MM.1S (cell line): ENCODE results near the gene TFDP1.

Experiments used
- DNase-seq: peaks from one replicate; pipeline ENCODE4 v3.0.0-alpha.2; 2015
- H2AFZ ChIP-seq: fragments of 300-600 bp; sonication (generic); 2 replicates; pipeline ENCODE4 v1.6.0; 2016; ENCODE audit warnings: antibody characterized with exemption, low read length
- H3F3A ChIP-seq: fragments of 300-600 bp; sonication (generic); 2 replicates; pipeline ENCODE4 v1.6.1; 2016; ENCODE audit warnings: mild to moderate bottlenecking, antibody characterized with exemption, low read length, moderate library complexity, mixed read lengths; ENCODE audit not compliant: insufficient read depth
- H3K27ac ChIP-seq: fragments of 300-600 bp; sonication (generic); 2 replicates; pipeline ENCODE4 v1.5.1; 2016; ENCODE audit warnings: mild to moderate bottlenecking, low read length
- H3K27me3 ChIP-seq: fragments of 300-600 bp; sonication (generic); replicated peaks from 2 replicates; pipeline ENCODE4 v1.6.0; 2016; ENCODE audit warnings: low read length; ENCODE audit not compliant: insufficient read depth
- H3K36me3 ChIP-seq: fragments of 300-600 bp; sonication (generic); replicated peaks from 2 replicates; pipeline ENCODE4 v1.6.1; 2016; ENCODE audit warnings: mild to moderate bottlenecking, low read length, mixed read lengths; ENCODE audit not compliant: insufficient read depth
- H3K4me1 ChIP-seq: fragments of 300-600 bp; sonication (generic); 2 replicates; pipeline ENCODE4 v1.6.1; 2016; ENCODE audit warnings: low read length, mixed read lengths
- H3K4me2 ChIP-seq: fragments of 300-600 bp; sonication (generic); 2 replicates; pipeline ENCODE4 v1.6.0; 2016; ENCODE audit warnings: low read depth, low read length
- H3K4me3 ChIP-seq: fragments of 300-600 bp; sonication (generic); 2 replicates; pipeline ENCODE4 v1.5.1; 2016; ENCODE audit warnings: low read length, mixed read lengths
- H3K79me2 ChIP-seq: fragments of 300-600 bp; sonication (generic); 2 replicates; pipeline ENCODE4 v1.6.1; 2016; ENCODE audit warnings: mixed run types, low read length, mixed read lengths
- H3K9ac ChIP-seq: fragments of 300-600 bp; sonication (generic); 2 replicates; pipeline ENCODE4 v1.6.1; 2016; ENCODE audit warnings: low read length, mixed read lengths
- H3K9me2 ChIP-seq: fragments of 300-600 bp; sonication (generic); replicated peaks from 2 replicates; pipeline ENCODE4 v1.6.1; 2016; ENCODE audit warnings: mild to moderate bottlenecking, low read length, mixed read lengths; ENCODE audit not compliant: insufficient read depth
- H3K9me3 ChIP-seq: fragments of 300-600 bp; sonication (generic); replicated peaks from 2 replicates; pipeline ENCODE4 v1.6.1; 2016; ENCODE audit warnings: mild to moderate bottlenecking, low read length, mixed read lengths; ENCODE audit not compliant: insufficient read depth
- H4K20me1 ChIP-seq: fragments of 300-600 bp; sonication (generic); 2 replicates; pipeline ENCODE4 v1.6.1; 2016; ENCODE audit warnings: mild to moderate bottlenecking, low read length, moderate library complexity, mixed read lengths; ENCODE audit not compliant: insufficient read depth
- EZH2 ChIP-seq: fragments of 300-600 bp; sonication (generic); optimal IDR thresholded peaks from 2 replicates; pipeline ENCODE3; 2017; ENCODE audit warnings: low read depth, mild to moderate bottlenecking, antibody characterized with exemption, low read length, mixed read lengths
- EZH2phosphoT487 ChIP-seq: fragments of 300-600 bp; sonication (generic); IDR thresholded peaks from 2 replicates; pipeline ENCODE4 v1.6.1; 2018; ENCODE audit warnings: antibody characterized with exemption, low read length
- TF ChIP-seq, protein P1 (sequence below): fragments of 300-600 bp; sonication (generic); IDR thresholded peaks from 2 replicates; pipeline ENCODE4 v1.5.1; 2016; ENCODE audit warnings: antibody characterized with exemption, low read length, mixed read lengths

The TFDP1 gene

DNA sequence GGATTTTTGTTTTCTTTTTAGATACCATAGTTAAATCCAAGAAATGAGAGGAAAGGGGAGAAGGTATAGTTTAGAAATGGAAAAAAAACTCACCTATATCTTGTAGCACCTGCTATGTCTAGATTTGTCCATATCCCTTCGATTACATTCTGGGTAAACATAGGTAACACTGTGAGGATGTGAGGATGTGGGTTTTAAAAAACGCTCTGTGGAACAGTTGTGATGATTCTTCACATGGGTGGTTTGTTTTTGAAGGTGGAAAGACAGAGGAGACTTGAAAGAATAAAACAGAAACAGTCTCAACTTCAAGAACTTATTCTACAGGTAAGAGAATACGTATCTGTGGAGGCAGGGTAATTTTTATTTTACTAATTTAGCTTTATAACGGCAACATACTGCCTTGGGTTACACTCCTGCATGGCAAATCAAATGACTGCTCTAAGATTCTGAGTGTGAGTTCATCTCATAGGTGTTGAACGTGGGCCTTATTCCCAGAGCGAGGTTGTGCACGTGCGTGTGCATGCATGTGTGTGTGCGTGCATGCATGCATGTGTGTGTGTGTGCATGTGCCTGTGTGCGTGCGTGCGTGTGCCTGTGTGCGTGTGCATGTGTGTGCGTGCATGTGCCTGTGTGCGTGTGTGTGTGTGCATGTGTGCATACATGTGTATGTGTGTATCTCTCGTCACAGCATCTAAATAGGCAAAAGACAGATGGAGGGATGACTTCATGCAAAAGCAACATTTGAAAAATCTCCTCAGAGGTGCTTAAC is 49.9 kb downstream of the TFDP1 start:
- Histone ChIP-seq H4K20me1 (peaks cover 3% of the 10 kb centered on the region; the same call in 1 of the 2 replicates), H3K27me3 (no peaks in the 10 kb centered on the region), H3K4me3 (no peak overlapping the region), H3K4me2 (no peak overlapping the region), H2AFZ (no peak overlapping the region), H3F3A (no peaks in the 10 kb centered on the region), H3K9me2 (no peaks in the 10 kb centered on the region), H3K27ac (no peak overlapping the region), H3K4me1 (no peaks in the 10 kb centered on the region), H3K79me2 (peaks cover 46% of the 10 kb centered on the region), H3K9me3 (no peaks in the 10 kb centered on the region), H3K36me3 (peaks cover 39% of the 10 kb centered on the region), H3K9ac (no peak overlapping the region)
- DNase-seq = no peak
- TF ChIP-seq, protein P1, sequence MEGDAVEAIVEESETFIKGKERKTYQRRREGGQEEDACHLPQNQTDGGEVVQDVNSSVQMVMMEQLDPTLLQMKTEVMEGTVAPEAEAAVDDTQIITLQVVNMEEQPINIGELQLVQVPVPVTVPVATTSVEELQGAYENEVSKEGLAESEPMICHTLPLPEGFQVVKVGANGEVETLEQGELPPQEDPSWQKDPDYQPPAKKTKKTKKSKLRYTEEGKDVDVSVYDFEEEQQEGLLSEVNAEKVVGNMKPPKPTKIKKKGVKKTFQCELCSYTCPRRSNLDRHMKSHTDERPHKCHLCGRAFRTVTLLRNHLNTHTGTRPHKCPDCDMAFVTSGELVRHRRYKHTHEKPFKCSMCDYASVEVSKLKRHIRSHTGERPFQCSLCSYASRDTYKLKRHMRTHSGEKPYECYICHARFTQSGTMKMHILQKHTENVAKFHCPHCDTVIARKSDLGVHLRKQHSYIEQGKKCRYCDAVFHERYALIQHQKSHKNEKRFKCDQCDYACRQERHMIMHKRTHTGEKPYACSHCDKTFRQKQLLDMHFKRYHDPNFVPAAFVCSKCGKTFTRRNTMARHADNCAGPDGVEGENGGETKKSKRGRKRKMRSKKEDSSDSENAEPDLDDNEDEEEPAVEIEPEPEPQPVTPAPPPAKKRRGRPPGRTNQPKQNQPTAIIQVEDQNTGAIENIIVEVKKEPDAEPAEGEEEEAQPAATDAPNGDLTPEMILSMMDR = no peak
- TF ChIP-seq EZH2phosphoT487 = no peak
- no peak for TF ChIP-seq EZH2

DNA sequence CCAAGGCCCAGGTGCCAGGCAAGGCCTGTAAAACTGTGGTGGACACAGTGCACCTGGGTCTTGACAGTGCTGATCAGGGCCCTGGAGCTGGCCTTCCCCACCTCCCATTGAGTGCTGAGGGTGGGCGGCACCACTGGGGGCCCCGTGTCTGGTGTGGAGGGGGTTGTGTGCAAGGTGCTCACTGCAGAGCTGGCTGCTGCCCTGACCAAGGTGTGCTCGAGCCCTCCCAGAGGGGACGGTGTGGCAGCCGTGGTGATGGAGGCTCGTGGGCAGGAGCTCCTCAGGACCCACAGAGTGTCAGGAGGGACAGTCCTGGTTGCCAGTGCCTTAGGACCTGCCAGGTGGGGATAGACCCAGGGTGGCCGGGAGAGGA is 50.5 kb downstream of the TFDP1 start:
- H2AFZ ChIP-seq = no peak overlapping the region
- no peak for DNase-seq
- H3K4me3 ChIP-seq = no peak overlapping the region
- no peak overlapping the region for H3K9ac ChIP-seq
- TF ChIP-seq, protein P1 = no peak
- TF ChIP-seq EZH2 (no peak), EZH2phosphoT487 (no peak)
- no peaks in the 10 kb centered on the region for H3K4me1 ChIP-seq
- H3K27ac ChIP-seq = no peak overlapping the region
- no peaks in the 10 kb centered on the region for H3F3A ChIP-seq
- H3K9me3 ChIP-seq = no peaks in the 10 kb centered on the region
- no peak overlapping the region for H3K4me2 ChIP-seq
- H4K20me1 ChIP-seq = no peaks in the 10 kb centered on the region; the same call in 1 of the 2 replicates
- no peaks in the 10 kb centered on the region for H3K9me2 ChIP-seq
- H3K27me3 ChIP-seq = no peaks in the 10 kb centered on the region
- peaks cover 37% of the 10 kb centered on the region for H3K36me3 ChIP-seq
- H3K79me2 ChIP-seq = peaks cover 41% of the 10 kb centered on the region

DNA sequence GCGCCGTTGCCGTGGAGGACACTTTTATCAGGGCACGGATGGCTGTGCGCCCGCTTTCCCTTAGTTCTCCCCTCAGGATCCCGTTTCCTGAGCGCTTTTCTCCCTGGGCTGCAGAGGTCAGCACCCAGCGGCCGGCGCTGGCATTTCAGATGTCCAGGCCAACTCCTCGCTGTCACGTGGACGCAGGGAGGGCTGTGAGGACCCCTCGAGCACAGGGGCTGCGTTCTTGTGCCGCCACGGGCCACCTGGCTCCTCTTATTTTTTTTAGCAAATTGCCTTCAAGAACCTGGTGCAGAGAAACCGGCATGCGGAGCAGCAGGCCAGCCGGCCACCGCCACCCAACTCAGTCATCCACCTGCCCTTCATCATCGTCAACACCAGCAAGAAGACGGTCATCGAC is 51.2 kb downstream of the TFDP1 start:
- H3K9me2 ChIP-seq = no peaks in the 10 kb centered on the region
- no peak overlapping the region for H3K9ac ChIP-seq
- H3K9me3 ChIP-seq = no peaks in the 10 kb centered on the region
- no peaks in the 10 kb centered on the region for H3F3A ChIP-seq
- TF ChIP-seq EZH2phosphoT487 (no peak), EZH2 (no peak)
- TF ChIP-seq, protein P1 = no peak
- no peak overlapping the region for H3K27ac ChIP-seq
- DNase-seq = no peak
- no peaks in the 10 kb centered on the region for H3K4me1 ChIP-seq
- H3K36me3 ChIP-seq = peaks cover 37% of the 10 kb centered on the region
- no peak overlapping the region for H2AFZ ChIP-seq
- no peaks in the 10 kb centered on the region for H3K27me3 ChIP-seq
- H3K4me3 ChIP-seq = no peak overlapping the region
- H3K79me2 ChIP-seq = peaks cover 35% of the 10 kb centered on the region
- no peaks in the 10 kb centered on the region for H4K20me1 ChIP-seq
- no peak overlapping the region for H3K4me2 ChIP-seq
